SU-DHL-6 (cell line): ENCODE data around the gene SLC6A7.

Experiments used
- EZH2phosphoT487 ChIP-seq: fragments of 200-600 bp; sonication (generic), shearing (Covaris generic); conservative IDR thresholded peaks from 2 replicates; pipeline ENCODE4 v1.6.1; 2018; ENCODE audit warnings: mild to moderate bottlenecking, antibody characterized with exemption, low read length, moderate library complexity, mixed read lengths
- TF ChIP-seq, protein P1 (sequence below): fragments of 200-600 bp; sonication (generic); IDR thresholded peaks from one replicate; pipeline ENCODE4 v1.5.1; 2017; ENCODE audit warnings: antibody characterized with exemption, mild to moderate bottlenecking, low read length, moderate library complexity; ENCODE audit not compliant: insufficient read depth, poor library complexity, severe bottlenecking

DNA sequence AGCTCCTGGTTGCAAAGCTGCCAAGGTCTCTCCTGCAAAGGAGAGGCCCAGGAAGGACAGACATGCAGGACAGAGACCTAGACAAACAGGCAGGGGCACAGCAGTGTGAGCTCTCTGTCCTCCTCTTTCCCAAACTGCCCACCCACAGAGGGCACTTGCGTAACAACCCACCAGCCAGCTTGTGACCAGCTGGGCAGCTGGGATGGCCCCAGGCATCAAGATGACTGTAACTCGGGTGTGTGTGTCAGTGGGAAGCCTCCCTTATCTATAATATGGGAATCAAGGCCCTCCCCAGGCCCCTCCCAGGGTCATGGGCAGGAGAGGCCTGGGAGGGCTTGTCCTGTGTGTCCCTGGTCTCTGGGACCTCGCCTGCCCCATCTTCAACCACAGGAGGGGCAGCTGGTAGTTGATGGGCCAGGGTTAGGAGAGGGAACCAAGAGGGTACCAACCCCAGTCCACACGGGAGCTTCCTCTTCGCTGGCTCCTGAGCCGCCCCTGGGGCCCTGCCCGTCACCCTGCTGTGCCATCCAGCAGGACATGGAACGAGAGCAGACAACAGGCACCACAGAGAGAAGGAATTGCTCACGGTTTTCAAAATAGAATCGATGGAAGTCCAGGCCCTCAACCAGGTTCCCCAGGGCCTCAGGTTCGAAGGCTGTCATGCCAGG is 37.9 kb downstream of the SLC6A7 start:
- TF ChIP-seq, protein P1, sequence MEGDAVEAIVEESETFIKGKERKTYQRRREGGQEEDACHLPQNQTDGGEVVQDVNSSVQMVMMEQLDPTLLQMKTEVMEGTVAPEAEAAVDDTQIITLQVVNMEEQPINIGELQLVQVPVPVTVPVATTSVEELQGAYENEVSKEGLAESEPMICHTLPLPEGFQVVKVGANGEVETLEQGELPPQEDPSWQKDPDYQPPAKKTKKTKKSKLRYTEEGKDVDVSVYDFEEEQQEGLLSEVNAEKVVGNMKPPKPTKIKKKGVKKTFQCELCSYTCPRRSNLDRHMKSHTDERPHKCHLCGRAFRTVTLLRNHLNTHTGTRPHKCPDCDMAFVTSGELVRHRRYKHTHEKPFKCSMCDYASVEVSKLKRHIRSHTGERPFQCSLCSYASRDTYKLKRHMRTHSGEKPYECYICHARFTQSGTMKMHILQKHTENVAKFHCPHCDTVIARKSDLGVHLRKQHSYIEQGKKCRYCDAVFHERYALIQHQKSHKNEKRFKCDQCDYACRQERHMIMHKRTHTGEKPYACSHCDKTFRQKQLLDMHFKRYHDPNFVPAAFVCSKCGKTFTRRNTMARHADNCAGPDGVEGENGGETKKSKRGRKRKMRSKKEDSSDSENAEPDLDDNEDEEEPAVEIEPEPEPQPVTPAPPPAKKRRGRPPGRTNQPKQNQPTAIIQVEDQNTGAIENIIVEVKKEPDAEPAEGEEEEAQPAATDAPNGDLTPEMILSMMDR: no peak
- no peak for TF ChIP-seq EZH2phosphoT487
